ENCODE measurements around the gene CASD1.

The CASD1 gene

GRCh38 chr7:94512735-94513564 is 3.3 kb downstream of the CASD1 start:
- DNase-seq (ENCODE audit: low read depth) = no peak
- no peak overlapping the region for H3K4me3 ChIP-seq (ENCODE audit: low read length)
- TF ChIP-seq CTCF (conservative IDR thresholded peaks at IDR 0.05; ENCODE audit: low read length) = no peak

DNA sequence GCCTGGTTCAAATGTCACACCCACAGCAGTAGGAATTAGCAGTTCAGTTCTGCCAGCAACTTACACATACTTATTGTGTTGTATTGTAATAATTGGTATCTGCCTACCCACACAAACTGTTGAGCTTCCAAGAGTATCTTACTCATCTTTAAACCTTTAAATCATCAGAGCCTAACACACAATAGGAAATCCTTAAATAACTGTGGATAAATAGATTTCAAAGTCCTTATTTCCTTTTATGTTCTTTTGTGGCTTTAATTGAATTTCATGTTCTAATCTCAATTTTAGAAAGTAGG is 3.9 kb downstream of the CASD1 start:
- H3K4me3 ChIP-seq (ENCODE audit: low read length) = no peak overlapping the region
- peak; percentile 29 for DNase-seq (ENCODE audit: low read depth)
- TF ChIP-seq CTCF (conservative IDR thresholded peaks at IDR 0.05; ENCODE audit: low read length) = no peak

- no peak overlapping the region for H3K4me3 ChIP-seq (ENCODE audit: low read length)
Observed at GRCh38 chr7:94514140-94514889, 4.7 kb downstream of the CASD1 start.

GRCh38 chr7:94514917-94515316 is 5.3 kb downstream of the CASD1 start:
- no peak for DNase-seq (ENCODE audit: low read depth)
- TF ChIP-seq CTCF (conservative IDR thresholded peaks at IDR 0.05; ENCODE audit: low read length) = no peak
- no peak overlapping the region for H3K4me3 ChIP-seq (ENCODE audit: low read length)

More at GRCh38 chr7:94514140-94514889, 4.7 kb downstream of the CASD1 start:
- TF ChIP-seq CTCF (conservative IDR thresholded peaks at IDR 0.05; ENCODE audit: low read length) = no peak
- no peak for DNase-seq (ENCODE audit: low read depth)

- H3K4me3 ChIP-seq (ENCODE audit: low read length) = no peak overlapping the region
- no peak for TF ChIP-seq CTCF (conservative IDR thresholded peaks at IDR 0.05; ENCODE audit: low read length)
- no peak for DNase-seq (ENCODE audit: low read depth)
Observed at GRCh38 chr7:94525923-94526322, 16.3 kb downstream of the CASD1 start.

- no peak overlapping the region for H3K4me3 ChIP-seq (ENCODE audit: low read length)
- peak; percentile 77 for DNase-seq (ENCODE audit: low read depth)
- no peak for TF ChIP-seq CTCF (conservative IDR thresholded peaks at IDR 0.05; ENCODE audit: low read length)
Observed at GRCh38 chr7:94529516-94529915, 19.9 kb downstream of the CASD1 start.

GRCh38 chr7:94530109-94530508 is 20.5 kb downstream of the CASD1 start:
- H3K4me3 ChIP-seq (ENCODE audit: low read length) = no peak overlapping the region
- TF ChIP-seq CTCF (conservative IDR thresholded peaks at IDR 0.05; ENCODE audit: low read length) = no peak
- no peak for DNase-seq (ENCODE audit: low read depth)
